Colonic mucosa (tissue), 4 donors: Measurements from ENCODE around the gene ZNF747. TPM values are rescaled to one million over a fixed set of nuclear protein-coding genes. Genes with fewer than 3 reads are reported as not detected.

Experiments used
- DNase-seq: peaks from one replicate; pipeline ENCODE4 v3.0.0-alpha.2; 2020
- H3K27ac ChIP-seq: fragments of 200-600 bp; one replicate; pipeline ENCODE4 v1.8.0; 2021
- H3K27me3 ChIP-seq: fragments of 200-600 bp; one replicate; pipeline ENCODE4 v1.8.0; 2021
- H3K36me3 ChIP-seq: fragments of 200-600 bp; one replicate; pipeline ENCODE4 v1.8.0; 2021
- H3K4me1 ChIP-seq: fragments of 200-600 bp; one replicate; pipeline ENCODE4 v1.8.0; 2021; ENCODE audit warnings: mild to moderate bottlenecking
- H3K4me3 ChIP-seq: fragments of 200-600 bp; one replicate; pipeline ENCODE4 v1.8.0; 2021
- H3K9ac ChIP-seq, 2 donors: one replicate each; pipeline ENCODE4 v1.7.0; 2013; ENCODE audit warnings: control low read depth in 2 of 2, low read depth in 2 of 2, low read length in 2 of 2
- H3K9me3 ChIP-seq: fragments of 200-600 bp; one replicate; pipeline ENCODE4 v1.8.0; 2021
- intact Hi-C: fragments of 100-400 bp; cut with DNase I; formaldehyde crosslinking; loops from one replicate; pipeline ENCODE4 v1.14.1; 2022
- total RNA-seq, 2 donors: library from RNA; stranded (reverse); fragmentation: NEBNext Ultra II Directional in 1 of 2; extraction: Animal tissue kit (Norgen Biotek cat#: 25700) in 1 of 2; gene quantifications; one replicate each; pipeline ENCODE4 v1.2.1, GENCODE V29; 2021
- TF ChIP-seq, protein P1 (sequence below): fragments of 200-600 bp; IDR thresholded peaks from one replicate; pipeline ENCODE4 v1.8.0; 2022; ENCODE audit warnings: antibody characterized with exemption, mild to moderate bottlenecking
- donor health status: healthy.
- donor health status: DM: no; HTN: no; CAD: no.
- donor health status: DM: no; HTN: no; CAD: no.

The ZNF747 gene
- total RNA-seq, 2 donors from 2014 or later = 8.7 to 11.9 TPM

DNA sequence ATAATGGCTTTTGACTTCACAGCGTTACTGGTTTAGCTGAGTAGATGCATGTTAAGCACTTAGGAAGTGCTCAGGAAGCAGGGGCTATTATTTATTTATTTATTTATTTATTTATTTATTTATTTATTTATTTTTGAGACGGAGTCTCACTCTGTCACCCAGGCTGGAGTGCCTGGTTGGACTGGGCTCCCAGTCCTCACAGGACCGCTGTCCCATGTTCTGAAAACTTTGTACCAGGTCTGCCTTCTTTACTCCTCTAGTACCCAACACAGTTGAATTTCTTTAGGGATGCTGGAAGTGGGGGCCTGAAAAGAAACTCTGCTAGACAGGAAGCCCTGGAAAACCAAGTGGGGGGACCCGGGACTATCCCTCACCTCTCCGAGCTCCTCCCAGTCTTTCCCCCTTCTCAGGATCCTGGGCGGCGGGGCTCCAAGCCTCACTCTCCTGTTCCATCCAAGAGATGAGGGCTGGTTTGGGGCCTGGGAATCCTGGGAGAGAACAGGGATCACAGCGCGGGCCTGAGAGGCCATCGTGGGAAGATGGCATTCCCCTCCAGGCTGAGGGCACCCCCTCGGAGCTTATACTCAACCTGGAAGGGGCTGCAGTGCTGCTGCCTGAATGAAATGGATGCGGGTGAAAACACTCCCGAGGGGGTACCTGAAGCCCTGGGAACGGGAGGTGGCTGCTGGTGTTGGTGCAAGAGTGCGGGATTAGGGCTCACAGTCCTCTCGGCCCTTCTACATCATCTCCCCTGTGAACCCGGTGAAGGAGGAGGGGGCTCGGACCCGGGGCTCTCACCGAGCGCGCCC is 36.2 kb upstream of the ZNF747 start:
- no peak for DNase-seq
- intact Hi-C loops = no loop called here
- TF ChIP-seq, protein P1, sequence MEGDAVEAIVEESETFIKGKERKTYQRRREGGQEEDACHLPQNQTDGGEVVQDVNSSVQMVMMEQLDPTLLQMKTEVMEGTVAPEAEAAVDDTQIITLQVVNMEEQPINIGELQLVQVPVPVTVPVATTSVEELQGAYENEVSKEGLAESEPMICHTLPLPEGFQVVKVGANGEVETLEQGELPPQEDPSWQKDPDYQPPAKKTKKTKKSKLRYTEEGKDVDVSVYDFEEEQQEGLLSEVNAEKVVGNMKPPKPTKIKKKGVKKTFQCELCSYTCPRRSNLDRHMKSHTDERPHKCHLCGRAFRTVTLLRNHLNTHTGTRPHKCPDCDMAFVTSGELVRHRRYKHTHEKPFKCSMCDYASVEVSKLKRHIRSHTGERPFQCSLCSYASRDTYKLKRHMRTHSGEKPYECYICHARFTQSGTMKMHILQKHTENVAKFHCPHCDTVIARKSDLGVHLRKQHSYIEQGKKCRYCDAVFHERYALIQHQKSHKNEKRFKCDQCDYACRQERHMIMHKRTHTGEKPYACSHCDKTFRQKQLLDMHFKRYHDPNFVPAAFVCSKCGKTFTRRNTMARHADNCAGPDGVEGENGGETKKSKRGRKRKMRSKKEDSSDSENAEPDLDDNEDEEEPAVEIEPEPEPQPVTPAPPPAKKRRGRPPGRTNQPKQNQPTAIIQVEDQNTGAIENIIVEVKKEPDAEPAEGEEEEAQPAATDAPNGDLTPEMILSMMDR = no peak

DNA sequence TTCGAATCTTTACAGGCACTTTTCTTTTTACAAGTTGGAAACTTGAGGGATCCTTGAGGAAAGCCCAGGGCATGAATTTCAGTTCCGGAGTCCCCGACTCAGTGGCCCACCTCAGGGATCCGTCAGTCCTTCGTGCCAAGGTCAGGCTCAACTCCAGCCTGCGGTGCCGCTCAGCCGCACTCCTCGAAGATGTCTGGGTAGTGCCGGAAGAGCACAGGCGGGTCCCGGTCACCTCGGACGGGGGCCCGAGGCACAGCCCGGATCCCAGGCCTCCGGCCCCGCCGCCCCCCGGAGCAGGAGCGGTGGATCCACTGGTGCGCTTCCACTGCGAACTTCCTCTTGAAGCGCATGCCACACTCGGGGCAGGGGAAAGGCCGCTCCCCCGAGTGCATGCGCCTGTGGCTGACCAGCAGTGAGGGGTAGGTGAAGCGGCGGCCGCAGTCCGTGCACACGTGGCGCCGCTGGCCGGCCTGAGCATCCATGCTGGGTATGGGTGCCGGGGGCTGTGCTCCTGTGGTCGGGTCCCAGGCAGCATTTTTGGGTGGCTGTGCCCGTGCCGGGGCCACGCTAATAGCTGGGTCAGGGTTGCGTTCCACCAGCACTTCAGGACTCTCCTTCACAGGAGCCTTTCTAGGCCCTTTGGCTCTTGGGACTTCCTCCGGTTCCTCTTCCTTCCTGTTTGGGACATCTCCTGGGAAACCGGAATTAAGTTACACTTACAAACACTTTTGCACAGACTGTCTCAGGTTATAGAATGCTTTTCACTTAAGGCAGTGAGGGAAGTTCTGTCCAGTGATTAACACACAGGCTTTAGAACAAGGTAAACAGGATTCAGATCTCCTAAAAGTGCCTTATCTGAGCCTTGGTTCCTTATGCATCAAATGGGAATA is 35.3 kb upstream of the ZNF747 start:
- Histone ChIP-seq H3K4me3 (no peak overlapping the region), H3K9me3 (no peaks in the 10 kb centered on the region), H3K4me1 (peaks cover 5% of the 10 kb centered on the region), H3K9ac (no peak overlapping the region), H3K36me3 (no peaks in the 10 kb centered on the region), H3K27ac (peak overlapping the region; percentile 99), H3K27me3 (no peaks in the 10 kb centered on the region)
- intact Hi-C loops = no loop called here
- DNase-seq = no peak
- TF ChIP-seq, protein P1 = no peak

More for the DNA sequence above, 36.2 kb upstream of the ZNF747 start:
- Histone ChIP-seq H3K27me3 (no peaks in the 10 kb centered on the region), H3K27ac (peak overlapping the region; percentile 99), H3K4me1 (peaks cover 5% of the 10 kb centered on the region), H3K9me3 (no peaks in the 10 kb centered on the region), H3K4me3 (peak overlapping the region; percentile 71), H3K9ac (peak overlapping the region; percentile 88 to 99), H3K36me3 (no peaks in the 10 kb centered on the region)

DNA sequence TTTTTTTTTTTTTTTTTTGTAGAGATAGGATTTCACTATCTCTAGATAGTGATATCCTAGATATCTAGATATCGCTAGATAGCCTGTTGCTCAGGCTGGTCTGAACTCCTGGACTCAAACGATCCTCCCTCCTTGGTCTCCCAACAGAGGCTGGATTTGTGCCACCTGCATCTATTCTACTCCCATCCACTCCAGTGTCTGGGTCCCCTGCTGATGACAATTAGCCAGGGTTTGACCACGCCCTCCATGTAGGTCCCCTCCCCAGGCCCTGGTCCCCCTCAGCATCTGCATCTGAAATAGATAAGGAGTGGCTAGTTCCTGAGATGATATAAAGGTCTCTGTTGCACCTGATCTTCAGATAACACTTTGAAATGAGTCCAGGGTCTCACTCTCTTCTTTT is 34.6 kb upstream of the ZNF747 start:
- Histone ChIP-seq H3K27ac (no peak overlapping the region), H3K9ac (no peak overlapping the region), H3K4me3 (no peak overlapping the region), H3K36me3 (no peaks in the 10 kb centered on the region), H3K4me1 (peaks cover 5% of the 10 kb centered on the region), H3K27me3 (no peaks in the 10 kb centered on the region), H3K9me3 (no peaks in the 10 kb centered on the region)
- TF ChIP-seq, protein P1 = no peak
- DNase-seq = no peak
- intact Hi-C loops = no loop called here

DNA sequence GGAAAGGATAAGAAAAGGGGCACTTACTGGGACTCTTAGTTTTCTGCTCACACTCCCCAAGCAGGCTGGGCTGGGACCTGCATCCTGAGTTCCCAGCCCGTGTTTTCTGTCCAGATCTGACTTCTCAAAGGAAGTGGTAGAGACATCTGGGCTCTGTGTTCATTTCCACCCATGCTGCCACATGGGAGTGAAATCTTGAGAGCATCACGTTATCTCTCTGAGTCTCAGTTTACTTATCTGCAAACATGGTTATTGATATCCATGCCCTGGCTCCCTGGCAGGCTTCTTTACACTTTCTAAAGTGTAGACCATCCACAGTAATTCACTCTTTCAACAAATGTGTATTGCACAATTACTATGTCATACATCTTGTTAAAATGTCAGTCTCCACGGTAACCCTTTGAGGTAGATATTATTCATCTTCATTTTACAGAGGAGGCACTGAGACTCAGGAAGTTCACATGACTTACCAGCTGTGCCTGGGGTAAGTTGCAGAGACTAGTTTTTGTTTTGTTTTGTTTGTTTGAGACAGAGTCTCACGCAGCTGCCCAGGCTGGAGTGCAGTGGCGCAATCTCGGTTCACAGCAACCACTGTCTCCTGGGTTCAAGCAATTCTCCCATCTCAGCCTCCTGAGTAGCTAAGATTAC is 33.5 kb upstream of the ZNF747 start:
- TF ChIP-seq, protein P1 = no peak
- no peak for DNase-seq
- peaks cover 5% of the 10 kb centered on the region for H3K4me1 ChIP-seq
- H3K27me3 ChIP-seq = no peaks in the 10 kb centered on the region
- peak overlapping the region; percentile 25 for H3K27ac ChIP-seq
- H3K9ac ChIP-seq = no peak overlapping the region
- H3K36me3 ChIP-seq = no peaks in the 10 kb centered on the region
- intact Hi-C loops = no loop called here
- H3K9me3 ChIP-seq = no peaks in the 10 kb centered on the region
- no peak overlapping the region for H3K4me3 ChIP-seq
